ENCODE results near the gene LIMS2.

LIMS2 gene

GRCh38 chr2:127698553-127699355, 23.4 kb upstream of the LIMS2 start:
- Histone ChIP-seq H3K27me3 (ENCODE audit: control insufficient read depth, insufficient read depth, low read length) (0 out of 2 replicates have a peak, but pooled peaks cover 6% of the 10 kb centered on the region), H3K4me1 (ENCODE audit: control insufficient read depth, insufficient read depth, low read length) (peaks cover 16% of the 10 kb centered on the region), H3K4me3 (ENCODE audit: low read depth, low read length) (no peak overlapping the region), H3K27ac (ENCODE audit: low read depth, low read length) (no peak overlapping the region), H3K36me3 (ENCODE audit: control insufficient read depth, insufficient read depth, low read length) (peaks cover 8% of the 10 kb centered on the region), H3K9me3 (ENCODE audit: control insufficient read depth, insufficient read depth, low read length) (no peaks in the 10 kb centered on the region), H3K9ac (ENCODE audit: low read depth, low read length) (no peak overlapping the region)

DNA sequence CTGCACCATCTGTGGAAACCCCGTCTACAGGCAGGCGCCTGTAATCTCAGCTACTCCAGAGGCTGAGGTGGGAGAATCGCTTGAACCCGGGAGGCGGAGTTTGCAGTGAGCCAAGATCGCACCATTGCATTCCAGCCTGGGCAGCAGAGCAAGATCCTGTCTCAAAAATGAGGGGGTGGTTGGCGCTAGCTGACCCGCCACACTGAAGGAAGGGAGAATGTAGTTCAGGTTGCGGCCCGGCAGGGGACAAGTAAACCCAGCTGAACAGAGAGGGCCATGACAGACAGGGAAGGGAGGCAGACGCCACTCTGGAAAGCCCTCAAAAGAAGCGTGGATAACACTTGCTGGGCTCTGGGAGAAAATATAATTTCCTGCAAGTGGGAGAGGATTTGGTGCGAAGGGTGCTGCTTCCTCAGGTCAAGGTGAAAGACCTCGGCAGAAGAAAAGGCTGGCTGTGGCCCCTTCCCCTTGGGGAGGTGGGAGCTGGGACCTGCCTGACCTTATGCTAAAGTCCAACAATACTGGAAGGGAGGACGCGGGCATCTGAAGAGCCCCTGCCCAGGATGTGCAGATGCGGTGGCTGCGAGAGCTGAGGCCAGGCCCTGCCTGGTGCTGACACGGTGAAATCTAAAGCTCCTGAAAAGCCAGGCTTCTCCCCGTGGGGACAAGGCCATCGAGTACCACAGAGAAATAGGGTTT, 22.3 kb upstream of the LIMS2 start:
- Histone ChIP-seq H3K27me3 (ENCODE audit: control insufficient read depth, insufficient read depth, low read length) (0 out of 2 replicates have a peak, but pooled peaks cover 6% of the 10 kb centered on the region), H3K9me3 (ENCODE audit: control insufficient read depth, insufficient read depth, low read length) (no peaks in the 10 kb centered on the region), H3K36me3 (ENCODE audit: control insufficient read depth, insufficient read depth, low read length) (no peaks in the 10 kb centered on the region), H3K27ac (ENCODE audit: low read depth, low read length) (no peak overlapping the region), H3K4me3 (ENCODE audit: low read depth, low read length) (no peak overlapping the region), H3K4me1 (ENCODE audit: control insufficient read depth, insufficient read depth, low read length) (peaks cover 14% of the 10 kb centered on the region), H3K9ac (ENCODE audit: low read depth, low read length) (no peak overlapping the region)

DNA sequence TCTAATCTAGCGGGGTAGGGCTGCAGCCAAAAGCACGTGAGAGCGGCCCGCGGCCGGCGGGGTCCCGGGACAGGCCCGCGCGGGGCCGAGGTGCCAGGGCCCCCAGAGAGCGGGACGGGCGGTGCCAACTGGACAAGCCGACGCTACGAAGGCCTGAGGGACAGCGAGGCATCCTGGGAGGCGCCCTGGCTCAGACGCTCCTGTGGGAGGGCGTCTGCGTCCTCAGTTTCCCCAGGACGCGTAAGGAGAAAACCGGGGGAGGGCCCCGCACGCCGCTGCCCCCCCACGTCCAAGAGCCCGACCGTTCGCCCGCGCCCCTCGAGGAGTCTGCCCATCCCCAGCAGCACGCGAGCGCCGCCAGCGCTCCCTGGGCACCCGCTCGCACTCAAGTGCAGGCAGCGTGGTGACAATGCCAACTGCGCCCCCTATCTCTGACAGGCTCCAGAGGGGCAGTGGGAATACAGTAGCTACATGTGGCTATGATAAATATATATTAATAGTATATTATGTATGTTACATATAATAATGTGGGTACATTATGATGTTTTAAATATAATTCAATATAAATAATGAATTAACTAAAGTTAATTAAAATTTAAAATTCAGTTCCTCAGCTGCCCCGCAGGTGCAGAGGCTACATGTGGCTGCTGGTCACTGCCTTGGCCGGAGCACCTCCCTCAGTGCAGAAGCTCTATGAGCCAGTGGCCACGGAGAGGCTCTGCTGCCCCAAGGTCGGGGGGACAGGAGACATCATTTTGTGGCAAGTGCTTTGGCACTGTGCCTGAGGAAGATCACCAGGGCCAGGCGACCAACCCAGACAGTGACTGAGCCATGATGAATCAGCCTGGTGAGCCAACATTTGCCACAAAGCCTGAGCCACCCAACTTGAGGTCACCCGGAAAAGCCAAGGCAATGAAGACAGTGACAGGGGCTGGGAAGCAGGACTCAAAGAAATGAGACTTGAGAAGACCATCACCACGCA, 20.5 kb upstream of the LIMS2 start:
- peaks cover 7% of the 10 kb centered on the region for H3K4me1 ChIP-seq (ENCODE audit: control insufficient read depth, insufficient read depth, low read length)
- no peak overlapping the region for H3K27ac ChIP-seq (ENCODE audit: low read depth, low read length)
- H3K9ac ChIP-seq (ENCODE audit: low read depth, low read length) = no peak overlapping the region
- peak overlapping the region; percentile 44 for H3K4me3 ChIP-seq (ENCODE audit: low read depth, low read length)
- 0 out of 2 replicates have a peak, but pooled peaks cover 6% of the 10 kb centered on the region for H3K27me3 ChIP-seq (ENCODE audit: control insufficient read depth, insufficient read depth, low read length)
- peaks cover 5% of the 10 kb centered on the region for H3K9me3 ChIP-seq (ENCODE audit: control insufficient read depth, insufficient read depth, low read length)
- no peaks in the 10 kb centered on the region for H3K36me3 ChIP-seq (ENCODE audit: control insufficient read depth, insufficient read depth, low read length)

- H3K4me3 ChIP-seq (ENCODE audit: low read depth, low read length) = peak overlapping the region; percentile 44; the same call in 1 of the 2 replicates
- H3K4me1 ChIP-seq (ENCODE audit: control insufficient read depth, insufficient read depth, low read length) = no peaks in the 10 kb centered on the region
- H3K27ac ChIP-seq (ENCODE audit: low read depth, low read length) = no peak overlapping the region
- H3K36me3 ChIP-seq (ENCODE audit: control insufficient read depth, insufficient read depth, low read length) = no peaks in the 10 kb centered on the region
- H3K9me3 ChIP-seq (ENCODE audit: control insufficient read depth, insufficient read depth, low read length) = peaks cover 13% of the 10 kb centered on the region
- H3K27me3 ChIP-seq (ENCODE audit: control insufficient read depth, insufficient read depth, low read length) = 0 out of 2 replicates have a peak, but pooled peaks cover 6% of the 10 kb centered on the region
- no peak overlapping the region for H3K9ac ChIP-seq (ENCODE audit: low read depth, low read length)
Observed at GRCh38 chr2:127694986-127695385, 19.7 kb upstream of the LIMS2 start.

DNA sequence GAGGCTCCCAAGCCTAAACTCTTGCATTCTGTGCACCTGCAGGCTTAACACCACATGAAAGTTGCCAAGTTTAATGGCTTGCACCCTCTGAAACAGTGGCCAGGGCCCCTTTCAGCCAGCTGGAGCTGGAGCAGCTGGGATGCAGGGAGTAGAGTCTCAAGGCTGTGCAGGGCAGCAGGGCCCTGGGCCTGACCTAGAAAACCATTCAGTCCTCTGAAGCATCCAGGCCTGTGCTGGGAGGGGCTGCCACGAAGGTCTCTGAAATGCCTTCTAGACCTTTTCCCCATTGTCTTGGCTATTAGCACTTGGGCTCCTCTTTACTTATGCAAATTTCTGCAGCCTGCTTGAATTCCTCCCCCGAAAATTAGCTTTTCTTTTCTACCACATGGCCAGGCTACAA, 15.4 kb upstream of the LIMS2 start:
- H3K36me3 ChIP-seq (ENCODE audit: control insufficient read depth, insufficient read depth, low read length) = no peaks in the 10 kb centered on the region
- H3K4me3 ChIP-seq (ENCODE audit: low read depth, low read length) = no peak overlapping the region
- H3K4me1 ChIP-seq (ENCODE audit: control insufficient read depth, insufficient read depth, low read length) = no peaks in the 10 kb centered on the region

DNA sequence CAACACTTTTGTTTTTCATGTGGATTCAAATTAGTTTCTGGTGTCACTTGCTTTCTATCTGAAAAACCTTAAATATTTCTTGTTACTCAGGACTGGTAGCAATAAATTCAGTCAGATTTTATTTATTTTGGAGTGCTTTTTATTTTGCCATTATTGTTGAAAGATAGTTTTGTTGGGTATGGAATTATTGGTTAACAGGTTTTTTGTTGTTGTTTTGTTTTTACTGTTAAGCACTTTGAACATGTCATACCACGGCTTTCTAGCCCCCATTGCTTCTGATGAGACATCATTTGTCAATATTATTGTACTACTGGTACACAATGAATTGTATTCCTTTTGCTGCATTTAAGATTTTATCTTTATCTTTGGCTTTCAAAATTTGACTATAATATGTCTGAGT, 13.1 kb upstream of the LIMS2 start:
- no peaks in the 10 kb centered on the region for H3K36me3 ChIP-seq (ENCODE audit: control insufficient read depth, insufficient read depth, low read length)
- H3K9ac ChIP-seq (ENCODE audit: low read depth, low read length) = no peak overlapping the region
- H3K27me3 ChIP-seq (ENCODE audit: control insufficient read depth, insufficient read depth, low read length) = no peaks in the 10 kb centered on the region
- H3K27ac ChIP-seq (ENCODE audit: low read depth, low read length) = no peak overlapping the region
- no peak overlapping the region for H3K4me3 ChIP-seq (ENCODE audit: low read depth, low read length)
- no peaks in the 10 kb centered on the region for H3K4me1 ChIP-seq (ENCODE audit: control insufficient read depth, insufficient read depth, low read length)
- H3K9me3 ChIP-seq (ENCODE audit: control insufficient read depth, insufficient read depth, low read length) = peaks cover 20% of the 10 kb centered on the region

More for the DNA sequence above, 15.4 kb upstream of the LIMS2 start:
- Histone ChIP-seq H3K27ac (ENCODE audit: low read depth, low read length) (no peak overlapping the region), H3K9me3 (ENCODE audit: control insufficient read depth, insufficient read depth, low read length) (peaks cover 20% of the 10 kb centered on the region), H3K27me3 (ENCODE audit: control insufficient read depth, insufficient read depth, low read length) (0 out of 2 replicates have a peak, but pooled peaks cover 6% of the 10 kb centered on the region), H3K9ac (ENCODE audit: low read depth, low read length) (no peak overlapping the region)

DNA sequence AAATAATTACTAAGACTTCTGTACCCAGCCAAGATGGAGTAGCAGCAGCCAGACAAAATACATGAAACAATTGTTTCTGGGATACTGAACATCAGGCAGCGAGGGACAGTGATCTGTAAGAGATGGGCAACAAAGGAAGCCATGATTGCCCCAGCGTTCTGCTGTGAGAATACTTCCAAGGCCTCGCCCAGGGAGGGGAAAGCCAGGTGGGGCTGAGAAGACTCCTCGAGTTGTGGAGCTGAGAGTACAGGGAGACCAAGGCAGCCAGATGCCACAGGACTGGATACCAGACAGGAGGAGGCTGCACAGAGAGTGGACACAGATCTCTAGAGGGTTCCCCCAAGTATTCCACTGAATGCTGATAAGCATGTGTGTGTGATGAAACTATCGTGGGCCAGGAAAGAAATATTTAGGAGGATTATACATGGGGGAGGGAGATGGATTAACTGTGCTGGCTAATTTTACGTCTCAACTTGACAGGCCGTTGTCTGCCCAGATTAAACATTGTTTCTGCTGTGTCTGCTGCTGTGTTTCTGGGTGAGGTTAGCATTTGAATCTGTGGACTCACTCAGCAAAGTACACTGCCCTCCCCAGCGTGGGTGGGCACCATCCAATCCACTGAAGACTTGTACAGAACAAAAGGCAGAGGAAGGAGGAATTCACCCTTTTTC, 10.2 kb upstream of the LIMS2 start:
- H3K9me3 ChIP-seq (ENCODE audit: control insufficient read depth, insufficient read depth, low read length) = peaks cover 13% of the 10 kb centered on the region
- no peak overlapping the region for H3K27ac ChIP-seq (ENCODE audit: low read depth, low read length)
- no peak overlapping the region for H3K4me3 ChIP-seq (ENCODE audit: low read depth, low read length)
- H3K36me3 ChIP-seq (ENCODE audit: control insufficient read depth, insufficient read depth, low read length) = no peaks in the 10 kb centered on the region
- no peak overlapping the region for H3K9ac ChIP-seq (ENCODE audit: low read depth, low read length)
- no peaks in the 10 kb centered on the region for H3K27me3 ChIP-seq (ENCODE audit: control insufficient read depth, insufficient read depth, low read length)
- H3K4me1 ChIP-seq (ENCODE audit: control insufficient read depth, insufficient read depth, low read length) = no peaks in the 10 kb centered on the region

DNA sequence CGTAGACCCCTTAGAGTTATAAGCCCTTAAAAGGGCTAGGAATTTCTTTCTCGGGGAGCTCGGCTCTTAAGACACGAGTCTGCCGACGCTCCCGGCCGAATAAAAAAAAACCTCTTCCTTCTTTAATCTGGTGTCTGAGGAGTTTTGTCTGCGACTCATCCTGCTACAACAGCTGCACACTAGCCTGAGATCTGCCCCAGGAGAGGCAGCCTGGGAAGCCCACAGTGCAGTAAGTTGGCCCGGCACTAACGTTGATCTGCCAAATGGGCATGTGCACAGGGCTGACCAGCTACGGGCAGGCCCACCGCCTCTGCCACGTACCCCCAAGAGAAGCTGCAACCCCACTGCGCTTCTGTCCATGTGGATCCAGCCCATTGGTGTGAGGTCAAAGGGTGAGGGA, 8.4 kb upstream of the LIMS2 start:
- Histone ChIP-seq H3K27me3 (ENCODE audit: control insufficient read depth, insufficient read depth, low read length) (no peaks in the 10 kb centered on the region), H3K9ac (ENCODE audit: low read depth, low read length) (no peak overlapping the region), H3K36me3 (ENCODE audit: control insufficient read depth, insufficient read depth, low read length) (no peaks in the 10 kb centered on the region), H3K4me3 (ENCODE audit: low read depth, low read length) (no peak overlapping the region), H3K9me3 (ENCODE audit: control insufficient read depth, insufficient read depth, low read length) (no peaks in the 10 kb centered on the region), H3K27ac (ENCODE audit: low read depth, low read length) (no peak overlapping the region), H3K4me1 (ENCODE audit: control insufficient read depth, insufficient read depth, low read length) (no peaks in the 10 kb centered on the region)

DNA sequence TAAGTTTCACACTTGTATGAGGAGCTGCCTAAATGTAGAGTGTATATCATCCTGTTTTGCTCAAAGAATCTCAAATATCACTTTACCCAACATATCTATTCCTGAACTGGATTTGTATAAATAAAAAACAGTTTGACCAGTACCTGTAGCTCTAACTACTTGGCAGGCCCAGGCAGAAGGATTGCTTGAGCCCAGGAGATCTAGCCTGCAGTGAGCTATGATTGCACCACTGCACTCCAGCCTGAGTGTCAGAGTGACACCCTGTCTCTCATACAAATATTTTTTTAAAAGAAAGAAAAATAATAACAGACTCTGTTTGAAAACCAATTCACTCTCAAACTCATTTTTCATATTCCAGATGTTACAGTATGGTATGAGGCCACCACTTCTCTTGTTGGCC, 7.7 kb upstream of the LIMS2 start:
- H3K4me3 ChIP-seq (ENCODE audit: low read depth, low read length) = no peak overlapping the region
- H3K27ac ChIP-seq (ENCODE audit: low read depth, low read length) = no peak overlapping the region
- no peak overlapping the region for H3K9ac ChIP-seq (ENCODE audit: low read depth, low read length)
- no peaks in the 10 kb centered on the region for H3K4me1 ChIP-seq (ENCODE audit: control insufficient read depth, insufficient read depth, low read length)
- H3K27me3 ChIP-seq (ENCODE audit: control insufficient read depth, insufficient read depth, low read length) = 0 out of 2 replicates have a peak, but pooled peaks cover 4% of the 10 kb centered on the region
- no peaks in the 10 kb centered on the region for H3K9me3 ChIP-seq (ENCODE audit: control insufficient read depth, insufficient read depth, low read length)
- H3K36me3 ChIP-seq (ENCODE audit: control insufficient read depth, insufficient read depth, low read length) = no peaks in the 10 kb centered on the region

Data from HUES48 (cell line).